Endothelial cell of hepatic sinusoid (primary cell): ENCODE results near the gene SPTSSB.

Source experiments
- in situ Hi-C: cut with HindIII; loops from 2 replicates; pipeline ENCODE4 v1.10.0; 2017; ENCODE audit warnings: low sequenced_read_pairs

Gene SPTSSB

GRCh38 chr3:161371441-161372320, at the start of gene SPTSSB:
Gene SPTSSB, minus strand, starts transcription at chr3:161371517. Its CDS starts 25,194 bp downstream, at chr3:161346323.
- in situ Hi-C loops: no loop called here

GRCh38 chr3:161420746-161421145, 49.4 kb upstream of the SPTSSB start:
- in situ Hi-C loops: no loop called here

GRCh38 chr3:161419555-161420333, 48.4 kb upstream of the SPTSSB start:
- in situ Hi-C loops: loop anchor here (5.0 kb wide), 1 partner anchor 77 kb away; no protein-coding TSS in a partner anchor

GRCh38 chr3:161415506-161416231, 44.4 kb upstream of the SPTSSB start:
- in situ Hi-C loops: loop anchor here (5.0 kb wide), 1 partner anchor 73 kb away; no protein-coding TSS in a partner anchor

- in situ Hi-C loops: loop anchor here (5.0 kb wide), 1 partner anchor 73 kb away; no protein-coding TSS in a partner anchor
Observed at GRCh38 chr3:161414907-161415306, 43.6 kb upstream of the SPTSSB start.

GRCh38 chr3:161413855-161414210, 42.5 kb upstream of the SPTSSB start:
- in situ Hi-C loops: no loop called here

GRCh38 chr3:161413127-161413854, 42.0 kb upstream of the SPTSSB start:
- in situ Hi-C loops: no loop called here

- in situ Hi-C loops: no loop called here
Observed at GRCh38 chr3:161412123-161412522, 40.8 kb upstream of the SPTSSB start.

- in situ Hi-C loops: no loop called here
Observed at GRCh38 chr3:161409858-161410257, 38.5 kb upstream of the SPTSSB start.

GRCh38 chr3:161409069-161409468, 37.8 kb upstream of the SPTSSB start:
- in situ Hi-C loops: no loop called here

- in situ Hi-C loops: no loop called here
Observed at GRCh38 chr3:161406594-161407555, 35.6 kb upstream of the SPTSSB start.

- in situ Hi-C loops: no loop called here
Observed at GRCh38 chr3:161405836-161406235, 34.5 kb upstream of the SPTSSB start.

- in situ Hi-C loops: no loop called here
Observed at GRCh38 chr3:161405087-161405486, 33.8 kb upstream of the SPTSSB start.

- in situ Hi-C loops: no loop called here
Observed at GRCh38 chr3:161403251-161403650, 31.9 kb upstream of the SPTSSB start.

- in situ Hi-C loops: no loop called here
Observed at GRCh38 chr3:161401389-161401788, 30.1 kb upstream of the SPTSSB start.

GRCh38 chr3:161400650-161401049, 29.3 kb upstream of the SPTSSB start:
- in situ Hi-C loops: no loop called here

GRCh38 chr3:161395115-161396012, 24.0 kb upstream of the SPTSSB start:
- in situ Hi-C loops: no loop called here

- in situ Hi-C loops: no loop called here
Observed at GRCh38 chr3:161393803-161394202, 22.5 kb upstream of the SPTSSB start.
